Astrocyte (in vitro differentiated cells and primary cell): ENCODE measurements around the gene EHBP1. TPM values are rescaled to one million over a fixed set of nuclear protein-coding genes. Genes with fewer than 3 reads are reported as not detected.

ENCODE experiments used
- DNase-seq: peaks from one replicate; pipeline ENCODE4 v3.0.0-alpha.2; 2010; ENCODE audit warnings: low read depth
- FAIRE-seq: peaks from 2 replicates; lab custom pipeline; 2011; peaks lifted over from hg19 to GRCh38; lab: Jason Lieb, UNC
- H2AFZ ChIP-seq: 2 replicates; pipeline ENCODE4 v1.6.0; 2012; ENCODE audit warnings: low read depth, low read length, inconsistent platforms
- H3K27ac ChIP-seq: 2 replicates; pipeline ENCODE4 v1.5.1; 2011; ENCODE audit warnings: low read depth, low read length, inconsistent platforms
- H3K27me3 ChIP-seq: 2 replicates; pipeline ENCODE4 v1.6.0; 2011; ENCODE audit warnings: low read length, inconsistent platforms; ENCODE audit not compliant: insufficient read depth
- H3K36me3 ChIP-seq: 2 replicates; pipeline ENCODE4 v1.5.1; 2011; ENCODE audit warnings: low read length, inconsistent platforms; ENCODE audit not compliant: insufficient read depth
- H3K4me1 ChIP-seq: 2 replicates; pipeline ENCODE4 v1.5.1; 2011; ENCODE audit warnings: low read length, inconsistent platforms; ENCODE audit not compliant: insufficient read depth
- H3K4me2 ChIP-seq: 2 replicates; pipeline ENCODE4 v1.6.0; 2012; ENCODE audit warnings: low read length, inconsistent platforms
- H3K4me3 ChIP-seq: 2 replicates; pipeline ENCODE4 v1.5.1; 2011; ENCODE audit warnings: low read depth, mild to moderate bottlenecking, low read length, inconsistent platforms; ENCODE audit not compliant: insufficient read depth
- H3K79me2 ChIP-seq: 2 replicates; pipeline ENCODE4 v1.6.0; 2012; ENCODE audit warnings: mild to moderate bottlenecking, low read length, inconsistent platforms; ENCODE audit not compliant: insufficient read depth
- H3K9ac ChIP-seq: 2 replicates; pipeline ENCODE4 v1.6.0; 2012; ENCODE audit warnings: mild to moderate bottlenecking, low read length, inconsistent platforms
- H3K9me3 ChIP-seq: 2 replicates; pipeline ENCODE4 v1.5.1; 2012; ENCODE audit warnings: low read depth, mild to moderate bottlenecking, low read length, inconsistent platforms; ENCODE audit not compliant: insufficient read depth
- H4K20me1 ChIP-seq: 2 replicates; pipeline ENCODE4 v1.6.0; 2012; ENCODE audit warnings: low read length, inconsistent platforms; ENCODE audit not compliant: insufficient read depth
- H3K27ac Mint-ChIP-seq: one replicate; pipeline ENCODE4 v1.8.0; 2021; ENCODE audit warnings: mild to moderate bottlenecking, mixed read lengths; ENCODE audit not compliant: unreplicated experiment
- H3K27me3 Mint-ChIP-seq: one replicate; pipeline ENCODE4 v1.8.0; 2021; ENCODE audit warnings: low read depth, mixed read lengths; ENCODE audit not compliant: unreplicated experiment
- H3K36me3 Mint-ChIP-seq: one replicate; pipeline ENCODE4 v1.8.0; 2021; ENCODE audit warnings: low read depth, mixed read lengths; ENCODE audit not compliant: unreplicated experiment
- H3K4me1 Mint-ChIP-seq: one replicate; pipeline ENCODE4 v1.8.0; 2021; ENCODE audit warnings: low read depth, mixed read lengths; ENCODE audit not compliant: unreplicated experiment
- H3K4me3 Mint-ChIP-seq: one replicate; pipeline ENCODE4 v1.8.0; 2021; ENCODE audit warnings: mild to moderate bottlenecking, moderate library complexity, mixed read lengths; ENCODE audit not compliant: unreplicated experiment
- H3K9me3 Mint-ChIP-seq: one replicate; pipeline ENCODE4 v1.8.0; 2021; ENCODE audit warnings: mild to moderate bottlenecking, mixed read lengths; ENCODE audit not compliant: unreplicated experiment
- CTCF ChIP-seq: IDR thresholded peaks from 2 replicates; pipeline ENCODE4 v1.5.1; 2011; ENCODE audit warnings: low read depth, mild to moderate bottlenecking, inconsistent platforms, low read length, moderate library complexity; ENCODE audit not compliant: insufficient read depth
- EZH2 ChIP-seq: IDR thresholded peaks from 2 replicates; pipeline ENCODE4 v1.6.1; 2012; ENCODE audit warnings: mild to moderate bottlenecking, low read length, inconsistent platforms; ENCODE audit not compliant: insufficient read depth
- total RNA-seq: library from RNA; stranded (reverse); gene quantifications from 2 replicates; pipeline ENCODE4 v1.2.1, GENCODE V29; 2021

EHBP1 gene
- total RNA-seq, 1 donor from 2014 or later: 44.1 TPM

- no peak overlapping the region for H3K4me3 Mint-ChIP-seq
- no peak for FAIRE-seq
- no peak for TF ChIP-seq CTCF
- TF ChIP-seq EZH2: no peak
- no peaks in the 10 kb centered on the region for H3K27me3 Mint-ChIP-seq
- no peak overlapping the region for H3K4me3 ChIP-seq
- no peaks in the 10 kb centered on the region for H3K4me1 ChIP-seq
- H3K27ac ChIP-seq: no peak overlapping the region
- H3K9me3 Mint-ChIP-seq: no peaks in the 10 kb centered on the region
- H4K20me1 ChIP-seq: no peaks in the 10 kb centered on the region
- no peak overlapping the region for H3K27ac Mint-ChIP-seq
- no peaks in the 10 kb centered on the region for H3K79me2 ChIP-seq
- H3K36me3 ChIP-seq: no peaks in the 10 kb centered on the region
- no peak for DNase-seq
- H3K9ac ChIP-seq: no peak overlapping the region
- H3K27me3 ChIP-seq: no peaks in the 10 kb centered on the region
- H3K4me1 Mint-ChIP-seq: no peaks in the 10 kb centered on the region
- H2AFZ ChIP-seq: no peak overlapping the region
- H3K9me3 ChIP-seq: no peaks in the 10 kb centered on the region
- H3K4me2 ChIP-seq: no peak overlapping the region
- no peaks in the 10 kb centered on the region for H3K36me3 Mint-ChIP-seq
Measured at GRCh38 chr2:62895632-62896009, 190.1 kb downstream of the EHBP1 start.

- Mint-ChIP-seq H3K4me1 (no peaks in the 10 kb centered on the region), H3K4me3 (no peak overlapping the region)
Measured at GRCh38 chr2:62897187-62897827, 191.8 kb downstream of the EHBP1 start.

More at GRCh38 chr2:62897187-62897827, 191.8 kb downstream of the EHBP1 start:
- no peak overlapping the region for H3K27ac ChIP-seq
- peaks cover 3% of the 10 kb centered on the region for H4K20me1 ChIP-seq
- no peaks in the 10 kb centered on the region for H3K36me3 ChIP-seq
- no peaks in the 10 kb centered on the region for H3K27me3 ChIP-seq
- H3K4me3 ChIP-seq: no peak overlapping the region
- TF ChIP-seq CTCF: no peak
- no peak for TF ChIP-seq EZH2
- Mint-ChIP-seq H3K27ac (no peak overlapping the region), H3K36me3 (no peaks in the 10 kb centered on the region), H3K9me3 (no peaks in the 10 kb centered on the region), H3K27me3 (no peaks in the 10 kb centered on the region)
- H3K4me1 ChIP-seq: no peaks in the 10 kb centered on the region
- no peaks in the 10 kb centered on the region for H3K9me3 ChIP-seq
- H3K9ac ChIP-seq: no peak overlapping the region
- H3K4me2 ChIP-seq: no peak overlapping the region
- no peak for FAIRE-seq
- no peaks in the 10 kb centered on the region for H3K79me2 ChIP-seq
- DNase-seq: no peak
- H2AFZ ChIP-seq: no peak overlapping the region
